Endothelial cell of umbilical vein (primary cell): ENCODE data around the gene SLC25A44. TPM values are rescaled to one million over a fixed set of nuclear protein-coding genes. Genes with fewer than 3 reads are reported as not detected.

Source experiments
- BruUV-seq: library from RNA; stranded (reverse); fragments of 400-500 nt; replicated peaks from 2 replicates; lab custom pipeline; 2021; lab: Mats Ljungman, UMichigan
- CTCF ChIA-PET: fragments of 300-600, 350-600 bp; sonication (Branson Sonifier 250); formaldehyde crosslinking; loops from one replicate; lab custom pipeline; 2021; ENCODE audit warnings: antibody characterized with exemption, inconsistent platforms; lab: Charles Lee
- POLR2A ChIA-PET: fragments of 300-600, 350-600 bp; sonication (Branson Sonifier 250); formaldehyde crosslinking; loops from one replicate; lab custom pipeline; 2021; ENCODE audit warnings: antibody characterized with exemption, inconsistent platforms; lab: Charles Lee
- DNase-seq: peaks from one replicate; pipeline ENCODE4 v3.0.0-alpha.2; 2011; ENCODE audit warnings: low read depth, low spot score
- FAIRE-seq: peaks from 2 replicates; lab custom pipeline; 2011; peaks lifted over from hg19 to GRCh38; lab: Jason Lieb, UNC
- H2AFZ ChIP-seq: 2 replicates; pipeline ENCODE4 v1.6.0; 2012; ENCODE audit warnings: low read depth, low read length, control low read depth, inconsistent platforms
- H3K27ac ChIP-seq: 2 replicates; pipeline ENCODE4 v1.5.1; 2011; ENCODE audit warnings: low read depth, mild to moderate bottlenecking, control low read depth, low read length, moderate library complexity; ENCODE audit not compliant: insufficient read depth
- H3K27me3 ChIP-seq, 2 experiments: 2 replicates each; pipeline versions ENCODE4 v1.6.0 to v1.6.1; 2011; ENCODE audit warnings: low read length in 2 of 2, mixed read lengths in 1 of 2; ENCODE audit not compliant: control insufficient read depth in 2 of 2, insufficient read depth in 2 of 2
- H3K36me3 ChIP-seq, 2 experiments: 2 replicates in 1 of 2; 3 replicates in 1 of 2; pipeline ENCODE4 v1.5.1; 2011; ENCODE audit warnings: low read length in 2 of 2, mild to moderate bottlenecking in 1 of 2, moderate library complexity in 1 of 2; ENCODE audit not compliant: control insufficient read depth in 2 of 2, insufficient read depth in 2 of 2; ENCODE audit errors: extremely low read depth in 1 of 2
- H3K4me1 ChIP-seq: 3 replicates; pipeline ENCODE4 v1.5.1; 2011; ENCODE audit warnings: mild to moderate bottlenecking, low read length; ENCODE audit not compliant: control insufficient read depth, insufficient read depth; ENCODE audit errors: extremely low read depth
- H3K4me2 ChIP-seq: 2 replicates; pipeline ENCODE4 v1.6.1; 2011; ENCODE audit warnings: low read length, control low read depth, mixed read lengths; ENCODE audit not compliant: insufficient read depth
- H3K4me3 ChIP-seq, 3 experiments: fragments of 200-600 bp in 1 of 3; sonication (generic), shearing (Covaris generic) in 1 of 3; replicated peaks in 1 of 3; 2 replicates each; pipeline ENCODE4 v1.5.1; 2011 to 2016; ENCODE audit warnings: control low read depth in 3 of 3, low read length in 3 of 3, mild to moderate bottlenecking in 2 of 3, inconsistent platforms in 1 of 3, low read depth in 1 of 3, moderate library complexity in 1 of 3; ENCODE audit not compliant: insufficient read depth in 1 of 3
- H3K79me2 ChIP-seq: 2 replicates; pipeline ENCODE4 v1.6.0; 2012; ENCODE audit warnings: low read length, inconsistent platforms; ENCODE audit not compliant: control insufficient read depth, insufficient read depth
- H3K9ac ChIP-seq: replicated peaks from 2 replicates; pipeline ENCODE3; 2011; ENCODE audit warnings: low read length, control low read depth; ENCODE audit not compliant: insufficient read depth; ENCODE audit errors: extremely low read depth
- H3K9me1 ChIP-seq: replicated peaks from 3 replicates; pipeline ENCODE4 v1.6.0; 2011; ENCODE audit warnings: mild to moderate bottlenecking, low read length; ENCODE audit not compliant: control insufficient read depth, insufficient read depth; ENCODE audit errors: extremely low read depth
- H3K9me3 ChIP-seq: replicated peaks from 2 replicates; pipeline ENCODE4 v1.5.1; 2012; ENCODE audit warnings: low read length, inconsistent platforms; ENCODE audit not compliant: control insufficient read depth, insufficient read depth
- H4K20me1 ChIP-seq: replicated peaks from 2 replicates; pipeline ENCODE3; 2011; ENCODE audit warnings: mild to moderate bottlenecking, low read length; ENCODE audit not compliant: control insufficient read depth, insufficient read depth; ENCODE audit errors: extremely low read depth
- EZH2 ChIP-seq: IDR thresholded peaks from 2 replicates; pipeline ENCODE4 v1.6.1; 2012; ENCODE audit warnings: borderline replicate concordance, low read depth, mild to moderate bottlenecking, moderate library complexity, low read length, inconsistent platforms; ENCODE audit not compliant: severe bottlenecking
- FOS ChIP-seq: IDR thresholded peaks from 2 replicates; pipeline ENCODE4 v1.6.1; 2011; ENCODE audit warnings: mild to moderate bottlenecking, low read length, moderate library complexity, borderline replicate concordance; ENCODE audit not compliant: insufficient read depth
- GATA2 ChIP-seq: IDR thresholded peaks from 2 replicates; pipeline ENCODE4 v1.7.0; 2011; ENCODE audit warnings: low read depth, mild to moderate bottlenecking, moderate library complexity, mixed read lengths, low read length; ENCODE audit not compliant: insufficient read length, insufficient read depth
- JUN ChIP-seq: IDR thresholded peaks from 2 replicates; pipeline ENCODE4 v1.6.1; 2011; ENCODE audit warnings: borderline replicate concordance, low read depth; ENCODE audit not compliant: insufficient read length, insufficient read depth
- MYC ChIP-seq: IDR thresholded peaks from one replicate; pipeline ENCODE4 v1.6.1; 2011; ENCODE audit warnings: mild to moderate bottlenecking, low read depth, low read length
- POLR2A ChIP-seq: IDR thresholded peaks from 2 replicates; pipeline ENCODE4 v1.6.1; 2012; ENCODE audit warnings: low read depth, mild to moderate bottlenecking, control low read depth, low read length
- POLR2AphosphoS5 ChIP-seq: IDR thresholded peaks from 2 replicates; pipeline ENCODE4 v1.6.1; 2012; ENCODE audit warnings: low read depth, mild to moderate bottlenecking, control low read depth, low read length, moderate library complexity; ENCODE audit not compliant: insufficient read depth
- dilution Hi-C: fragments of 300-500 bp; cut with MboI; formaldehyde crosslinking; loops from one replicate; pipeline ENCODE4 v1.15.0; 2019; ENCODE audit warnings: low sequenced_read_pairs; ENCODE audit not compliant: extremely low pct_ligation_motif_present
- intact Hi-C: fragments of 100-400 bp; cut with micrococcal nuclease; formaldehyde crosslinking; loops from one replicate; pipeline ENCODE4 v1.10.0; 2022
- polyA plus RNA-seq, 4 experiments: library from polyadenylated mRNA; depleted of rRNA in 3 of 4; stranded (reverse) in 3 of 4; unstranded in 1 of 4; fragments of >200 nt; gene quantifications; 2 replicates each; pipeline versions ENCODE4 v1.2.1 to v1.2.3, GENCODE V29; 2011 to 2012; ENCODE audit warnings: missing spikeins in 1 of 4
- total RNA-seq: library from RNA; stranded (reverse); gene quantifications from 2 replicates; pipeline ENCODE4 v1.2.3, GENCODE V29; 2021
- TF ChIP-seq, protein P1 (sequence below), 2 donors: IDR thresholded peaks; 1 replicate in 1 of 2; 2 replicates in 1 of 2; pipeline ENCODE4 v1.5.1; 2011; ENCODE audit warnings: low read length in 2 of 2, mild to moderate bottlenecking in 2 of 2, moderate library complexity in 2 of 2, control low read depth in 1 of 2, inconsistent platforms in 1 of 2, low read depth in 1 of 2; ENCODE audit not compliant: insufficient read depth in 1 of 2; ENCODE audit errors: extremely low read depth in 1 of 2
- TF ChIP-seq, protein P2 (sequence below): IDR thresholded peaks from 2 replicates; pipeline ENCODE4 v1.6.1; 2011; ENCODE audit not compliant: insufficient read depth, insufficient read length

The SLC25A44 gene
- total and polyA plus RNA-seq, 2 donors (not counting 3 experiments of a cell fraction or from before 2014, with no cell fraction given): 24.0 to 30.6 TPM

DNA sequence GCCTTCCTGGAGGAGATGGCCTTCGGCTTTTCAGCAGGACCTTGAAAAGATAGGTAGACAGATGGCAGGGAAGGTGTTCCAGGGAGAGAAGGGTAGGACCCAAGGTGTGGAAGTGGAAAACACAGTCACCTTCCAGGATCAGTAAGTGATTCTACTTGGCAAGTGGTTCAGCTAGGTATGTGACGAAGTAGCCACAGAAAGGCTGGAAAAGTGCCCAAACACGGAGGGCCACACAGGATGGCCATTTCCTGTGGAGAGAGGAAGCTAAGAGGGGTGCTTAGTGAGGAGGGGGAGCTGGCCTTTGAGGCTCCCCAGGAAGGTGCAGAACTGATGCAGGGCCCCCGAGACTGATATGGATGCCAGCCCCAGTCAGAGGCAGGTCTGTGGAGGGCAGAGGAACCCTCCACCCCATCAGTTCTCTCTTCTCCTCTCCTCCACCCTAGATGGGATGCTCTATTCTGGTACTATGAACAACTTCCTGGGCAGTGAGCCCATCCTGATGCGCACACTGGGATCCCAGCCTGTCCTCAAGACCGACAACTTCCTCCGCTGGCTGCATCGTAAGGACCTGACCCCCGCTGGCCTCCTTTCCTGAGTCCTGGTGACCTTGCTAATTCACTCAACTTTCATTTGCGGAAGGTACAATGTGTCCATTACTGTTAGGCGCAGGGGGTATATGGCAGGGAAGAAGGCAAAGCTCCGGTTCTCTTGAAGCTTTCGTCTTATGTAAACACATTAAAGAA, 33.7 kb upstream of the SLC25A44 start:
- ChIA-PET POLR2A (interaction anchor here (0.9 kb wide), 1 partner anchor 65 kb away, joined by 3 read pairs; no protein-coding TSS in a partner anchor), CTCF (interaction anchor here (1.1 to 4.0 kb wide), 6 partner anchors 13 to 159 kb away, joined by 3 to 33 read pairs (median 6); no protein-coding TSS in a partner anchor)
- TF ChIP-seq POLR2A (peak; percentile 23), GATA2 (no peak)
- TF ChIP-seq, protein P1, sequence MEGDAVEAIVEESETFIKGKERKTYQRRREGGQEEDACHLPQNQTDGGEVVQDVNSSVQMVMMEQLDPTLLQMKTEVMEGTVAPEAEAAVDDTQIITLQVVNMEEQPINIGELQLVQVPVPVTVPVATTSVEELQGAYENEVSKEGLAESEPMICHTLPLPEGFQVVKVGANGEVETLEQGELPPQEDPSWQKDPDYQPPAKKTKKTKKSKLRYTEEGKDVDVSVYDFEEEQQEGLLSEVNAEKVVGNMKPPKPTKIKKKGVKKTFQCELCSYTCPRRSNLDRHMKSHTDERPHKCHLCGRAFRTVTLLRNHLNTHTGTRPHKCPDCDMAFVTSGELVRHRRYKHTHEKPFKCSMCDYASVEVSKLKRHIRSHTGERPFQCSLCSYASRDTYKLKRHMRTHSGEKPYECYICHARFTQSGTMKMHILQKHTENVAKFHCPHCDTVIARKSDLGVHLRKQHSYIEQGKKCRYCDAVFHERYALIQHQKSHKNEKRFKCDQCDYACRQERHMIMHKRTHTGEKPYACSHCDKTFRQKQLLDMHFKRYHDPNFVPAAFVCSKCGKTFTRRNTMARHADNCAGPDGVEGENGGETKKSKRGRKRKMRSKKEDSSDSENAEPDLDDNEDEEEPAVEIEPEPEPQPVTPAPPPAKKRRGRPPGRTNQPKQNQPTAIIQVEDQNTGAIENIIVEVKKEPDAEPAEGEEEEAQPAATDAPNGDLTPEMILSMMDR (IDR thresholded peaks at IDR 0.05; ENCODE audit: extremely low read depth in 1 of 2, insufficient read depth in 1 of 2, low read depth in 1 of 2, low read length in 2 of 2): no peak
- Histone ChIP-seq H3K36me3 (no peaks in the 10 kb centered on the region), H3K9me3 (no peaks in the 10 kb centered on the region), H3K4me3 (no peak overlapping the region), H3K4me2 (peak overlapping the region; percentile 49), H3K9ac (no peak overlapping the region), H3K27me3 (no peaks in the 10 kb centered on the region), H4K20me1 (no peaks in the 10 kb centered on the region), H3K9me1 (no peaks in the 10 kb centered on the region), H2AFZ (peak overlapping the region; percentile 73), H3K79me2 (no peaks in the 10 kb centered on the region), H3K27ac (peak overlapping the region; percentile 9), H3K4me1 (peaks cover 20% of the 10 kb centered on the region)
- dilution Hi-C loops: no loop called here
- DNase-seq (no peak), FAIRE-seq (peak; percentile 56)
- no TSS peak for BruUV-seq
- intact Hi-C loops: loop anchor here (2.0 kb wide), 1 partner anchor 33 kb away; no protein-coding TSS in a partner anchor

DNA sequence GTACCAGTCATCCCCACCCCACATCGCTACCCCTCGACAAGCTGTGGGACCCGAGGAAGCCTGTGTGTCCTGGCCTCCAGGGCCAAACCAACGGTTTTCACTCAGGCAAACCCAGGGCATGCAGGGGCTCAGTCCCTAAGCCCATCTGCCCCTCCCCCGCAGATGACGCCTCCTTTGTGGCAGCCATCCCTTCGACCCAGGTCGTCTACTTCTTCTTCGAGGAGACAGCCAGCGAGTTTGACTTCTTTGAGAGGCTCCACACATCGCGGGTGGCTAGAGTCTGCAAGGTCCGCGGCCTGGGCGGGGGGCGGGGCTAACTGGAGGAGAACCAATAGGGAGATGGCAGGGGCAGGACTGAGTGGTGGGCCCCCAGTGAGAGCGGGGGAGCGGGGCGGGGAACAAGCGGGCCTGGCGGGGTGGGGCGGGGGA, 33.1 kb upstream of the SLC25A44 start:
- Histone ChIP-seq H2AFZ (peak overlapping the region; percentile 73), H3K27ac (peak overlapping the region; percentile 9), H3K79me2 (no peaks in the 10 kb centered on the region), H3K4me3 (no peak overlapping the region), H3K9me3 (no peaks in the 10 kb centered on the region), H3K36me3 (no peaks in the 10 kb centered on the region), H3K9me1 (no peaks in the 10 kb centered on the region), H3K4me1 (peaks cover 20% of the 10 kb centered on the region), H4K20me1 (no peaks in the 10 kb centered on the region), H3K4me2 (peak overlapping the region; percentile 49), H3K9ac (no peak overlapping the region), H3K27me3 (no peaks in the 10 kb centered on the region)
- intact Hi-C loops: loop anchor here (1.0 to 2.0 kb wide), 2 partner anchors 32 to 53 kb away; partner anchors contain the start of gene PMF1
- dilution Hi-C loops: no loop called here
- FAIRE-seq: peak; percentile 77
- CTCF ChIA-PET: interaction anchor here (1.1 to 4.0 kb wide), 10 partner anchors 10 to 159 kb away, joined by 3 to 33 read pairs (median 6); partner anchors contain the start of genes PMF1 and SLC25A44
- no peak for TF ChIP-seq POLR2A
- TF ChIP-seq GATA2: no peak
- TF ChIP-seq, protein P1 (IDR thresholded peaks at IDR 0.05; ENCODE audit: extremely low read depth in 1 of 2, insufficient read depth in 1 of 2, low read depth in 1 of 2, low read length in 2 of 2): no peak
- TF ChIP-seq MYC: no peak
- TF ChIP-seq JUN: no peak
- TF ChIP-seq POLR2AphosphoS5: no peak
- TF ChIP-seq EZH2: no peak
- TF ChIP-seq, protein P2, sequence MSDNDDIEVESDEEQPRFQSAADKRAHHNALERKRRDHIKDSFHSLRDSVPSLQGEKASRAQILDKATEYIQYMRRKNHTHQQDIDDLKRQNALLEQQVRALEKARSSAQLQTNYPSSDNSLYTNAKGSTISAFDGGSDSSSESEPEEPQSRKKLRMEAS: no peak
- no peak for TF ChIP-seq FOS
- peak; percentile 78 for DNase-seq
- no TSS peak for BruUV-seq
- POLR2A ChIA-PET: no interaction called here
